T follicular helper cell (primary cell): Measurements from ENCODE around the gene CHCHD3.
"Not testable (repeated sequence)": the region's sequence is repeated elsewhere in the genome, so short reads cannot be mapped to it uniquely, and the experiment has no call there.

Experiments used
- DNase-seq: peaks from one replicate; pipeline ENCODE4 v3.0.0-alpha.2; 2020; ENCODE audit warnings: low read depth

CHCHD3 gene

GRCh38 chr7:133044722-133045473 lies 37.0 kb downstream of the CHCHD3 start:
- no peak for DNase-seq

GRCh38 chr7:133040674-133041073 lies 41.2 kb downstream of the CHCHD3 start:
- no peak for DNase-seq

GRCh38 chr7:133040178-133040577 lies 41.7 kb downstream of the CHCHD3 start:
- no peak for DNase-seq

GRCh38 chr7:133039614-133040013 lies 42.3 kb downstream of the CHCHD3 start:
- DNase-seq, result no peak

- DNase-seq, result no peak
These were observed 45.6 kb downstream of the CHCHD3 start for GRCh38 chr7:133036289-133036688.

- not testable (repeated sequence) for DNase-seq
These were observed 46.6 kb downstream of the CHCHD3 start for GRCh38 chr7:133035240-133035639.

- no peak for DNase-seq
These were observed 51.5 kb downstream of the CHCHD3 start for GRCh38 chr7:133030346-133030745.

- no peak for DNase-seq
These were observed 52.4 kb downstream of the CHCHD3 start for GRCh38 chr7:133029463-133029862.

GRCh38 chr7:133027397-133027796 lies 54.5 kb downstream of the CHCHD3 start:
- DNase-seq, result no peak

- no peak for DNase-seq
These were observed 55.6 kb downstream of the CHCHD3 start for GRCh38 chr7:133026210-133026859.

- DNase-seq, result no peak
These were observed 56.8 kb downstream of the CHCHD3 start for GRCh38 chr7:133025056-133025455.

GRCh38 chr7:133024596-133024995 lies 57.3 kb downstream of the CHCHD3 start:
- DNase-seq, result no peak

GRCh38 chr7:133023370-133024071 lies 58.4 kb downstream of the CHCHD3 start:
- no peak for DNase-seq

GRCh38 chr7:133022661-133023060 lies 59.2 kb downstream of the CHCHD3 start:
- DNase-seq, result no peak

GRCh38 chr7:133021196-133021595 lies 60.7 kb downstream of the CHCHD3 start:
- no peak for DNase-seq

- DNase-seq, result no peak
These were observed 61.4 kb downstream of the CHCHD3 start for GRCh38 chr7:133020496-133020895.

GRCh38 chr7:133019590-133019989 lies 62.3 kb downstream of the CHCHD3 start:
- no peak for DNase-seq

GRCh38 chr7:133016604-133017003 lies 65.3 kb downstream of the CHCHD3 start:
- no peak for DNase-seq

- DNase-seq, result no peak
These were observed 66.0 kb downstream of the CHCHD3 start for GRCh38 chr7:133015888-133016287.

GRCh38 chr7:133011746-133012145 lies 70.1 kb downstream of the CHCHD3 start:
- no peak for DNase-seq

GRCh38 chr7:133009426-133010252 lies 72.3 kb downstream of the CHCHD3 start:
- no peak for DNase-seq

- DNase-seq, result no peak
These were observed 73.9 kb downstream of the CHCHD3 start for GRCh38 chr7:133007961-133008360.
